COLO668 (cell line): ENCODE results near the gene FAM241B.

Experiments
- DNase-seq: peaks from one replicate; lab custom pipeline; 2025; ENCODE audit not compliant: unreplicated experiment; lab: John Stamatoyannopoulos, UW

The FAM241B gene

DNA sequence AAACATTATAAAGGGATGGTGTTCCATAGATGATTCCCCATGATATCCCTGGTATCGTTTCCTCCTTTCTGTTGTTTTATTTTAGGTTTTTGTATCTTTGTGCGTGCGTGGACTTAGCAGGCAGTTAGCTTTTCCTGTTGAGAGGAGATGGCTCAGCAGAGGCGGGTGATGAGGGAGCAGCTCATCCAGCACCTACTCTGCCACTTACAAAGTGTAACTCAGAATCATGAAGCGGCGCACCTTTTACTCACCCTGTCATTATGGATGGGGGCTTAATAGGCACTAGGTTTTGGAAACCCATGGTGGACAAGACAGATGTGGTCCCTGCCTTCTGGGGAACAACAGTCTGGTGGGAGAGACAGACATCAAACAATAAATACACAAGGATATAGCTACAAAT lies 17.1 kb downstream of the FAM241B start:
- no peak for DNase-seq

DNA sequence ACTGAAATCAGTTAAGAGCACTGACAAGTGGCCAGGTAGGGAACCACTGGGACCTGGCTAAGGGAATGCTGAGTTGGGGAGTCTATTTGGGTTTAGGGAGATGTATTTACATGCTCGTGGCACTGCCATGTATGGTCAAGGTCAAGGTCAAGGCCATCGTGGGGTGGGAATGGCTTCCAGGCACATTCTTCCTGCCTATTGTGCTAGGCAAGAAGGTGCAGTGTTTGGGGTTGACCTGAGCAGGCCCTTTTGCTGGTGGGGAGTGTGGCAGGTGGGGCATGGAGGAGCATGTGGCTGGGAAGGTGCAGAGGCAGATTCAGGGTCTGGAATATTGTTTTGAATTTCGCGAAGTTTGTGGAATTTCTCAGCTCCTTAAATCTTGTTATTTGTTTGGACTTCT lies 17.8 kb downstream of the FAM241B start:
- no peak for DNase-seq

DNA sequence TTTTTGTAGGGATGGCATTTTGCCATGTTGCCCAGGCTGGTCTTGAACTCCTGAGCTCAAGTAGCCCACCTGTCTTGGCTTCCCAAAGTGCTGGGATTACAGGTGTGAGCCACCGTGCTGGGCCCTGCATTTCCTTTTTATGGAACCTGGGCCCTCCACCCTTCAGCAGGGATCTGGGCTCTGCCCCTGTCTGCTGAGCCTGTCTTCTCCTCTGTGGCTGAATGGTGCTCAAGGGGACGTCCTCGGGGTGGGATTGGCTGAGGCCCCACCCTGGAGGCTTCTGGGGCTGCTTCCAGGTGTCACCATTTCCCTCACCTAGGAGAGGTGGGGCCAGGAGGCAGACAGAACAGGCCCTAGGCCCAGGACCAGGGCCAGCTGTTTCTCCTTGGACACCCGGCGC lies 18.4 kb downstream of the FAM241B start:
- no peak for DNase-seq

DNA sequence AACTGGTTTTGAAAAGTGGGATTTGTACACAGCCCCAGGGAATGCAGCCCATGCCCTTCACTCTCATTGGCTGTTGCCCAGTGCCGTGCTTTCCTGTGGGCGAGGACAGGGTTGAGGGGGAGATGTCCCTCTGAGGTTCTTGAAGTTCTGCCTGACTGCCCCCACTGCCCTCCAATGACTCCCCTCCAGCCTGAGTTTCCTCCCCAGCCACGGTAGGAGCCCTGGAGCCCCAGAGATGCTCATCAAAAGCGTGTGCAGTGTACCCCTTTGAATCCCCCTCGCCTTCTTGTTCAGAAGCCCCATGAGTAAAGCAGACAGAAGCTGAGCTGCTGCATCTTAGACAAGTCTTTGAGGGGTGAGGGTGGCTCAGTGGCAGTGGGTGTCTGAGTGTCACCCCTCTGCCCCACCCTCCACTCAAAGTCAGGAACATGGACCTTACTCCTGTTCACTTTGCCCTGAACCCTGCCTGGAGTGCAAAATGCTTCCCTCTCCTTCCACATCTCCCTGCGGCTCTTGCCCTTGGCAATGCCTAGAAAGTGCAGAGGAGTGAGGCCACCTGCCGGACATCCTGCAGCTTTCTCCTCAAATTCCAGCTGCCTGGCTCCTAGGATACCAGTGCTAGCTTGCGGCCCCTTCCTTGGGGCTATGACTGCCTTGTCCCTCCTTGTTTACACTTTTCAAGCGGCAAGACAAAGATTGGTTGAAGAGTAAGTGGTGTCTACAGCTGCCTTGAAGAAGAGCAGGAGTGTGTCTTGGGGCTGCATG lies 19.9 kb downstream of the FAM241B start:
- no peak for DNase-seq

DNA sequence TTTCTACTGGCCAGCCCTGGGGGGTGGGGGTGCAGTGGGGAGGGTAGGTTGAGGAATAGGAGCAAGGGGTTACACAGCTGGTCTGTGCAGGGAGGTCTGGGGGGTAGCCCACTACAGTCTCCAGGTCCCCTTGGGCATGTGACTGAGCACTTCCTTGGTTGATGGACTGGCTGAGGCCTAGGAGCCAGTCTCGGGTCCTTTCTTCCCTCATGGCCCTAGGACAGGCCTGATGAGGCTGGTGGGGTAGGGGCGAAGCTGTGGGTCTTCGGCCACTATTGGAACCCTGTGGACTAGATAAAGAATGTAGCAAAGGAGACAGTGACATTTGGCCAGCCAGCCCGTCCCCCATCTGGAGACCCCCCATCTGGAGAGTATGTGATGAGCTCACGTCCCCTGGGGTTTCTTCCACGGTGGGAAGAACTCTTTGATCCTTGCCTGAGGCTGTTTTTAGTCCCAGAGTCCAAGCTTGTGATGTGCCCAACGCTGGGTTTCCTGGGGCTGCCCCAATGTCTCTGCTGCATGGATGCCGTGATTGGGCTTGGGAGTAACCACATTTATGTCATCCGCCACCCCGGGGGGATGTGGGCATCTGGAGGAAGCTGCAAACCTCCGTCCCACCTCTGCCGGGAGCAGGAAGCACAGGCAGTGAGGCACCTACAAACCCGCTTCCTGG lies 20.7 kb downstream of the FAM241B start:
- no peak for DNase-seq

DNA sequence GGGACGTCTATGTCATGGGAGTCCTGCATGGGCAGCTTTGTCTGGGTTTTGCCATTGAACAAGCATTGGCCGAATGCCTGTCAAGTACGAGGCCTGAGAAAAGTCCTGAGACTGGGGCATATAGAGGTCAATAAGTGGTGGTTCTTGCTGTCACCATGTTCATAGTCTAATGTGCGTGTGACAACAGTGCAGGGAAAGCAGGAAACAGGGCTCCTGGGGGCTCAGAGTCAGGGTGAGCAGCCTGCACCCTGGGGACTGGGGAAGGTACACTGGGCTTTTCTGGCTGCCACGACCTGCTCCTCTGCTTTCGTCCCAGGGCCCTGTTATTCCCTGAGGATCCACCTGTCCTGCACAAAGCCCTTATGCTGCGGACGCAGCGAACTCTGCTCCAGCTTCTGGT lies 21.3 kb downstream of the FAM241B start:
- no peak for DNase-seq

DNA sequence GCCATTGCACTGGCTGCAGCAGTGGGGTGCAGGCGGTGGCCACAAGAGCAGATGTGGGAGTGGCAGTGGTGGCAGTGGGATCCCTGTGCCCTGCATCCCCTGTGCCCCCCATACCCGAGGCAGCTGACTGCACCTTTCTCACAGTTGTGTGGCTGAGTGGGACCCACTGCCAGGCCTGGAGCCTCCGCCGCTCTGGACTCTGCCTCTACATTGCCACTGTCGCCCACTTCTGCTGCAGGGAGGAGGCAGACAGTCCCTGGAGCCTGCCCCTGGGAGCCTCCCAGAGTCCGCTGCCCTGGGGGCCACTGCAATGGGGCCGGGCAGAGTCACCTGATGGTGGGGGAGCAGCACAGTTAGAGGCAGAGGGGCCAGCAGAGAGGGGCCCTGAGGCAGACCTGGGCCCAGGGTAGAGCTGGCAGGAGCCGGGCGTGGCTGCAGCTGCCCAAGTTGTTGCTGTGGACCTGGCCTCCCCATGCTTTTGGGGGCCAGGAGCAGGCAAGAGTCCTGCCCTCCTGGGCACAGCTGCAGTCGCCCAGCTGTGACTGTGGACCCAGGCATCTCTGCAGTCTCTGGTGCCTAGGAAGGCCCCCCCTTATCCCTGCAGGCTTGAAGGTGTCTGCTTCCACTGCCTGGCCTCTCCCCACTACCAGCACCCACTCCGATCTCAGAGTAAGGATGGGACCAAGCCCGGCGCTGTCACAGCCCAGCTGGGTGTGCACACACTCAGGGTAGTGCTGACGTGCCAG lies 22.2 kb downstream of the FAM241B start:
- no peak for DNase-seq

DNA sequence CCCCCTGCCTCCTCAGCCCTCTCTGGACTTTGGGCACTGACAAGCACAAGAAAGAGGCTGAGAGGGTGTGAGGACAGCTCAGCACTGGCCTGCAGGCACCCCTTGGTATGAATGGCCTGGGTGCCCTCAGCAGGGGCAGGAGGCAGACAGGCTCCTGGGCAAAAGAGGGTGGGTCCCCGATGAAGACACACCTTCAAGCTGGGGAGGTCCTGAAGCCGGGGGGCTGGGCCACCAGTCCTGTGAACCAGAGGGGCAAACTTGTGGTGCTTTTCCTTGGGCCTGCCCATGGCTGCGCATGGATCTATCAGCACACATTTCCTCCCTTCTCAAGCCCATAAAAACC lies 22.8 kb downstream of the FAM241B start:
- DNase-seq, result no peak

DNA sequence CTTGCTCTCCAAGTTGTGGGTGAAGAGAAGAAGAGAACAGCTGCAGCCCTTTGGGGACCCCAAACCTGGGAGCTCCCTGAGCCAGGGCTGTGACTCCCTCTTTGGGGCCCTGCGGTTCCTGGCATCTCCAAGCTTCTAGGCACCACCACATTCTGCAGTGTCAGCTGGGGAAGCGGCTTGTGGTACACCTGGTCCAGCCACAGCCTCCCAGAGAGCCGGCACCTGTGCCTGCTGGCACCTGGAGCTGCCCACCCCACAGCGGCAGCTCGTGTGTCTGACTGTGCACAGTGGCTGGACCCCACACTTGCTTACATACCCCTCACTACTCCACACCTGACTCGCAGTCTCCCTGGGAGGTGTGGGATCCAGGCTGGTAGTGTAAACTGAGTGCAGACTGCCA lies 23.5 kb downstream of the FAM241B start:
- DNase-seq, result no peak

DNA sequence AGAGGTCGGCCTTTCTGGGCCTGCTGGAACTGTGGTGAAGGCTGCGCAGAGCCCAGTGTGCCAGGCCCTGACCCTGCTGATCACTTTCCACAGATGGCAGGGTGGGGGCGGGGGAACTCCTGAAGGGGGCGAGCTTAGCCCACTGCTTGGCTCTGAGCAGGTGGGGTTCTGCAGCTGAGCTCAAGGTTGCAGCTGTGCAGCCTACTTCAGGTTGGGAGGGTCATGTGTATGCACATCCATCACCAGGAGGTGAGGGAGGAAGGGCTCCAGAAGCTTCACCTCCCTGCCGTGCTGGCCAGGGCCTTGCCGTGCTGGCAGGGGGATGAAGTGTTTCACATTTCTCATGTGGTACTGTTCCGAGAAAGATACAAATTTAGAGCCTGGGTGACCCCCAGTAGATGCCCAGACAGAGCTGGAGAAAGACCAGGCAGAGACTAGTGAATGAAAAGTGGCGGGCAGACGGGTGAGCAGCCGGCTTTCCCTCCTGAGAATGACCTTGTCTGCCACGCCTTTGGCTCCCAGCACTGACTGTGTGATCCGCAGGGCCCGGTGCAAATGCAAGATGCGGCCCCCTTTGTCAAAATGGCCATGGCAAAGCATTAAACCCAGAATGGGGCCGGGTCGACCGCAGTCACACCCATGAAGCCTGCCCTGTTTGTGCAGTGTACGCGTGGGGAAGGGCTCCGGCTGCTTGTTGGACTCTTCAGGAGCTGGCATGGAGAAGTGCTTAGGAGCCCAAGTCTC lies 25.2 kb downstream of the FAM241B start:
- no peak for DNase-seq

DNA sequence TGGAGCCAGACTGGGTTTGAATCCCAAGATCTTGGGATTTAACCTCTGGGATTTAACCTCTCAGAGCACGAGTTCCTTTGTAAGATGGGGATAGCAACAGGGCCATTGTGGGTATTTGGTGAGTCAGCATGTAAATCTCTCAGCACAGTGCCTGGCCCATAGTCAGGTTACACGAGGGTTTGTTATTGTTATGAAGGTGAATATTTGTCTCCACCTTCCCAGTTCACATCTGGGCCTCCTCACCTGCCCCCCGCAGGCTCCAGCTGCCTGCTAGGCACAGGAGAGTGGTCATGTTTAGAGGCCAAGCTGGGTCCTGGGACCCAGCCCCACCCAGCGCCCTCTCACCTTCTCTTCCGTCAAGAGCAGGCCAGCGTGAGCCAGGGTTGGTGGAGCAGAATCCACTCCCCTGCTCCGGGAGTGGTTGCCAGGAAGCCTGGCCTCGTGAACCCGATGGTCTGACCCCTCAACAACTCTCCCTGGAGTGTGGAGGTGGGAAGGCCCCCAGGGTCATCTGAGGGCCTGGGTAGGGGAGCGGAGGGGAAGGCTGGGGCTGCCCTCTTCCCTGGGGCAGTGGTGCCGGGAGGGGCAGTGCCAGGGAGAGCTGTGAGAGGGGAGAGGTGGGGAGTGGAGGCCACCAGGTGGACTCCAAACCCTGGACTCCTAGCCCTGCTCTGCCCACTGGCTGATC lies 26.0 kb downstream of the FAM241B start:
- DNase-seq, result no peak

DNA sequence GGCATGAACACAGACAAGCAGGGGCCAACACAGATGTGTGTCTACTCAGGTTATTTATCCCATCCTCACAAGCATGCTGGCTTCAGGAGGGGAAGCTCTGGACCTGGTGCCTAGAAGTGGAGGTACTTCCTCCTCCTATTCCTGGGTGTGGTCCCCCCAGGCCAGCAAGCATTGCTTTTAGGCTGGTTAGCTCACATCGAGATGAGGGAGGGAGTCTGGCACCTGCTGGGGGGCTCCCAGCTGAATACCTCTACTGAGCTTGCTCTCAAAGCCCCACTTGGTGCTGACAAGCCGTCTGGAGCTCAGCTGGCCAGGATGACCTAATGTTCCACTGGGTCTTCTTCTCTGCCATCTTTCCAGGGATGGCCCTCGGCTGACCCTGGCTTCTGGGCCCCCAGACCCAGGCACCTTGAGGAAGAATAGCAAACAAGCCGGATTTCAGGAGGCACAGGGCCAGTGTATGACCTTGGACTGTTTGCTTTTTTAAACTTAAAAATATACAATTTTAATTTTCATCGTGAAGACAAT lies 26.8 kb downstream of the FAM241B start:
- DNase-seq, result no peak

DNA sequence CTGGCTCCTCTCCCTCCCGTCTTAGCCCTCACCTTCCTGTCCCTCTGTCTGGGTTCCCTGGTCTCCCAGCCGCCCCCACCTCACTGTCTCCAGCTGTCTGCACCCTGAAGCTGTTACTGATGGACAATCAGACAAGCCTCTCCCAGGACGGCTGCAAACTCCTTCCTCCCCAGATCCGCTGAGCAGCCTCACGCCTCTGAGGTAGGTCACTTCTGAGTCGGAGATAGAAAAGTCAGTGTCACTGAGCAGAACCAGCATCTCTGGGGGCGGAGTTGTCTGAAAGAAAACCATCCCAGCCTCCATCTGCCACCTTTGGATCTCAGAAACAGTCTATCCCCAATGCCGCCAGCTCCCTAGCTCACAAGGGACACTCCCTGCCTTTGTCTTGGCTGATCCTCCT lies 27.4 kb downstream of the FAM241B start:
- no peak for DNase-seq

DNA sequence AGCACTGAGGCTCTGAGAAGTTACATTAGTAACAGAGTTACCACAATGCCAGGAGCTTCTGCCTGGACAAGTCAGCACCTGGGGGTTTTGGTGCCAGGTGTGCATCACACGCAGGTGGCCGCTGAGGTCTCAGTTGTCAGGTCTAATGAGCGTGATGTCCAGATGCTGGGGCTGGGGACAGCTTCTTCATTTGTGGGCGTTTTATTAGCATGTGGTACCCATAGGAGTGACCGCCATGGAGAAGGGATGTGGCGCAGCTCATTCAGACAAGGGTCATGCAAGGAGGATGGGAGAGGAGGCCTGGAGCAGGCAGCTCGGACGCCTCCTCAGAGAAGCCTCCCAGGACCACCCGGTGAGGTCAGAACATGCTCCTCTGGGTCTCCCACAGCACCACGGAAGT lies 27.8 kb downstream of the FAM241B start:
- no peak for DNase-seq

DNA sequence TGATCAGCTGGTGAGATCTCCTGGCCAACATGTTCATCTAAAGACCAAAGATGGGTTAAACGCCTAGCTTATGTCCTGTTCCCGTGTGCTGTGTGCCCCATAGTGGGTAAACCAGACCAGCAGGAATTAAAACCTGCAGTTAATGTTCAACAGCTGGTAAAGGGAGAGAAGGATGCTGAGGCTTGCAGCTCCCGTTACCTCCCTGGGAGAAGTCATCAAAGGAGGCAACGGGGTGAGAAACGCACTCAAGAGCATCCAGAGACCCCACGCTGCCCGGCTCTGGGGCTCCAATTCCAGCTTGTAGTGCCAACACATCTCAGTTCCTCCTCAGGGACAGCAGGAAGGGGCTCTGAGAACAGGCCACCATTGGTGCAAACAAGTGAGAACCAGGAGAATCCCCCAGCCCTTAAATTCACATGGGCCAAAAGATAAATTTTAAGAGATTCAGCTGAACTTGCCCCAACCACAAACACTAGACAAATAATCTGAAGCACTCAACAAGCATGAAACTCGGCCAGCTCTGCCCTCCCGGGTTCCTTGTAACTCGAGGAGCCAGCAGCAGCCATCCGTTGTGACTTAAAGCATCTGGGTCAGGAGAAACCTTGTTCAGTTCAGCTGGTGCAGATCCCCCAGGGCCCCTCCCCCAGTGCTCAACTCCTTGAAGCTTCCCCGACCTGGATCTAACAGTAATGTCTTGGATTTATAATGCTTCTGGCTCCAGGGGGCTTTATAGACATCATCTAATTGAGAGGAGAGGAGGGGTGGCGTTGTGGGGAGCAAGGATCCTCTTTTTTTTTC lies 29.4 kb downstream of the FAM241B start:
- DNase-seq, result no peak

DNA sequence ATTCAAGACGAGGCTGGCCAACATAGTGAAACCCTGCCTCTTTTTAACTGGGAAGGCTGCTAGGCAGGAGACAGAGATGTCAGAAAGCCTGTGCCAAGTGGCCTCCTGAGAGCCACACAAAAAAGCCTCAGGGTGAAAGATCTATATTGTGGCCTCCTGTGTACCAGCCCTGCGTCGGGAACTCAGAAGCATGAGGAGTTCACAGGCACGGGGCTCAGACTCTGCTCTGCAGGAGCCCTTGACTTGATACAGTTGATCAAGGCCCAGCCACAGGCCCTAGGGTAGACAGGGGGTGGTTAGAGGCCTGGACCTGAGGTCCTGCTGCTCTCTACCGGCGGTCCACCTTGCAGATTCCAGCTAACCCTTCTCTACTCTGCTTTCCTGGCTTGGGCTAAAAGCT lies 30.2 kb downstream of the FAM241B start:
- DNase-seq, result no peak

DNA sequence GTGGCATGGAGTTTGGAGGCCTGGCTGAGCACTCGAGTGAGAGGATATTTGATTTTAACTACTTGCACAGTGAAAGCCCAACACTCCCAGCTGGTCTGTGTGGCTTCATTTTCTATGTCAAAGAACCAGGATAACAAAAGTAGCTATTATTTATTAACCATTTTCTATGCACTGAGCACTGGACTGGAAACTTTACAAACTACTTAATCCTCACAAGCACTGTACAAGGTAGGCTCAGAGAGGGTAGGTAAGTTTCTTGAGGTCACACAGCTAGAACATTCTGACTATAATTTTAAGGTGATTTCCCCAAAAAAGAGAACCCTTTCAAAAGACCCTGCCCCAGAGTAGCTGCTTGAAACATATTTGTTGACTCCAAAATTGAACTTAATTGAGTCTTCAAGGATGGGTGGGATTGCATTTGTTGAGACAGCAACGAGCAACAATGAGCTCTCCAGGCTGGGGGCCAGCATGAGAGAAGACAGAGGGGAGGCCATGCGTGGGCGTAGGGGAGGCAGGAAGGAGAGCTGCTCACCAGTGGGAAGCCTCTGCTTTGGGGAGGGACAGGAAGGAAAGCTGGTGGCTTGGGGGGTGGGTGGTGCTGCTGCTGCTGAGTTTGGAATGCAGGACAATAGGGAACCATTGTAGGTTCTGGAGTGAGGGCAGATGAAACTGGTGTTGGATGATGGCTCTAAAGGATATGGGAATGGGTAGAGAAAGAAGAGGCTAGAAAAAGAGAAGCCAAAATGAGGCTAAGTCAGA lies 31.5 kb downstream of the FAM241B start:
- no peak for DNase-seq

DNA sequence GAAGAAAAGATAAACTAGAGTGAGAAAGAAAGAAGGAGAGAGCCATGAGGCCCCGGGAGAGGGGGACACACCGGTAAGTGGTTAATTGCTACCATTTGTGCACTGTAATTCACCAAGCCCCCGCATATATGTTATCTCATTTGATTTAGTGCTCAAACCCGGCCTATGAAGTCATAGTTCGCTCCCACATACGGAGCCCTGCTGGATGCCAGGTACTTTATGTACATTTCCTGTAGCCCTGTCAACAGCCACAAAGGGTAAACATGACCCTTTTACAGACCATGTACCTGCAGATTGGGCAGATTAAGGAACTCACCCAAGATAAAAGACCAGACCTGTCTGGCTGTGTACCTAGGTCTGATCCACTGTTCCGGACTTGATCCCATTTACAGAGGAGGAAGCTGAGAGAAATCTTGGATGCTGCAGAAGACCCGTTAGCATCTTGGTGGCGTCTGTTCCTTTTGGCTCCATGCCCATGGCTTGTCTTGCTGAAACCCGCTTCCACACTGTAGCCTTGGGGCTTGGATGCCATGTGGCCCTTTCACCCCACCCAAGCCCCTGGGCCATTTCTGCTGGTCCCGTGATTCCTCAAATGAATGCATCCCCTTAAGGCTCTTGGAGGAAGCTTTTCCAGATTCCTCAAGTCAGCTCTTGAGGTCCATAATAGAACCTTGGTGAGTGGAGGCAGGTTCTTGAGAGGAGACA lies 32.3 kb downstream of the FAM241B start:
- DNase-seq, result no peak

DNA sequence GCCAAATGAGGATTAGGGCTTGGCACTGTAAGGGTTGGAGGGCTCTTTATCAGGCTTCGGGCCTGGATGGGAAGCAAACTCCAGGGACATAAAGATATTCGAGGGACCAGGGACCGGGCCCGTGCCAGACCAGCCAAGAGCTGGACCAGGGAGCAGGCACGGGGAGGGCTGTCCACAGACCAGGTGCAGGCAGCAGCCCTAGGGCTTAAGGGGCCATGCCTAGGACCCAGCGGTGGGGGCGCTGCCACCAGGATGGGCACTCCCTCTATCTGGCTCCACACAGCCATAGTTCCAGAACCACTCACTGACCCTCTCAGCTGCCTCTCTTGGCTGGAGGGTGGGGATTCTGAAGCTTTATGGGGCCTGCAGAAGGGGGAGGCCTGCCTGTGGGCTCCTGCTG lies 32.9 kb downstream of the FAM241B start:
- no peak for DNase-seq
